DMS53 treated with DMSO at 0.1 percent for 48 hours (cell line): ENCODE results near the gene MAP3K4.
A peak's percentile ranks its signal among the peaks of the same experiment; 100 is the strongest.

ENCODE experiments used
- DNase-seq: peaks from one replicate; lab custom pipeline; 2025; ENCODE audit not compliant: unreplicated experiment; lab: John Stamatoyannopoulos, UW

Gene MAP3K4

GRCh38 chr6:160991406-160992060 is at the start of gene MAP3K4:
TSS of gene MAP3K4 (plus strand) at chr6:160991769. CDS start at chr6:160991932, 163 bp downstream.
- peak; percentile 42 for DNase-seq

GRCh38 chr6:160943997-160944396 is 47.6 kb upstream of the MAP3K4 start:
- DNase-seq = no peak

- no peak for DNase-seq
Observed at GRCh38 chr6:160945516-160946177, 45.9 kb upstream of the MAP3K4 start.

- DNase-seq = no peak
Observed at GRCh38 chr6:160949531-160949930, 42.0 kb upstream of the MAP3K4 start.

GRCh38 chr6:160950507-160950906 is 41.1 kb upstream of the MAP3K4 start:
- DNase-seq = no peak

- DNase-seq = no peak
Observed at GRCh38 chr6:160951187-160952030, 40.2 kb upstream of the MAP3K4 start.

- no peak for DNase-seq
Observed at GRCh38 chr6:160952633-160953281, 38.8 kb upstream of the MAP3K4 start.

- DNase-seq = no peak
Observed at GRCh38 chr6:160955508-160956295, 35.9 kb upstream of the MAP3K4 start.

- DNase-seq = no peak
Observed at GRCh38 chr6:160956300-160957035, 35.1 kb upstream of the MAP3K4 start.

- no peak for DNase-seq
Observed at GRCh38 chr6:160959726-160960435, 31.7 kb upstream of the MAP3K4 start.

GRCh38 chr6:160960839-160961238 is 30.7 kb upstream of the MAP3K4 start:
- DNase-seq = no peak

- no peak for DNase-seq
Observed at GRCh38 chr6:160962835-160963623, 28.5 kb upstream of the MAP3K4 start.

- DNase-seq = no peak
Observed at GRCh38 chr6:160963651-160964050, 27.9 kb upstream of the MAP3K4 start.

GRCh38 chr6:160965893-160966292 is 25.7 kb upstream of the MAP3K4 start:
- DNase-seq = no peak

GRCh38 chr6:160966493-160967229 is 24.9 kb upstream of the MAP3K4 start:
- no peak for DNase-seq

- no peak for DNase-seq
Observed at GRCh38 chr6:160967351-160967750, 24.2 kb upstream of the MAP3K4 start.

- no peak for DNase-seq
Observed at GRCh38 chr6:160967833-160968232, 23.7 kb upstream of the MAP3K4 start.

- no peak for DNase-seq
Observed at GRCh38 chr6:160971171-160971570, 20.4 kb upstream of the MAP3K4 start.
